Hair follicular keratinocyte (primary cell): Measurements from ENCODE around the gene TTLL3. TPM values are rescaled to one million over a fixed set of nuclear protein-coding genes. Genes with fewer than 3 reads are reported as not detected.

ENCODE experiments used
- total RNA-seq: library from RNA; depleted of rRNA; stranded (reverse); fragments of >200 nt; gene quantifications from 2 replicates; pipeline ENCODE4 v1.2.3, GENCODE V29; 2015

TTLL3 gene, protein sequence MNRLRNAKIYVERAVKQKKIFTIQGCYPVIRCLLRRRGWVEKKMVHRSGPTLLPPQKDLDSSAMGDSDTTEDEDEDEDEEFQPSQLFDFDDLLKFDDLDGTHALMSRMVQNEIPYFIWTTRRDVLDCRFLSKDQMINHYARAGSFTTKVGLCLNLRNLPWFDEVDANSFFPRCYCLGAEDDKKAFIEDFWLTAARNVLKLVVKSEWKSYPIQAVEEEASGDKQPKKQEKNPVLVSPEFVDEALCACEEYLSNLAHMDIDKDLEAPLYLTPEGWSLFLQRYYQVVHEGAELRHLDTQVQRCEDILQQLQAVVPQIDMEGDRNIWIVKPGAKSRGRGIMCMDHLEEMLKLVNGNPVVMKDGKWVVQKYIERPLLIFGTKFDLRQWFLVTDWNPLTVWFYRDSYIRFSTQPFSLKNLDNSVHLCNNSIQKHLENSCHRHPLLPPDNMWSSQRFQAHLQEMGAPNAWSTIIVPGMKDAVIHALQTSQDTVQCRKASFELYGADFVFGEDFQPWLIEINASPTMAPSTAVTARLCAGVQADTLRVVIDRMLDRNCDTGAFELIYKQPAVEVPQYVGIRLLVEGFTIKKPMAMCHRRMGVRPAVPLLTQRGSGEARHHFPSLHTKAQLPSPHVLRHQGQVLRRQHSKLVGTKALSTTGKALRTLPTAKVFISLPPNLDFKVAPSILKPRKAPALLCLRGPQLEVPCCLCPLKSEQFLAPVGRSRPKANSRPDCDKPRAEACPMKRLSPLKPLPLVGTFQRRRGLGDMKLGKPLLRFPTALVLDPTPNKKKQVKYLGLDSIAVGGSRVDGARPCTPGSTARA
- total RNA-seq = 6.0 and 6.3 TPM in 2 replicates

DNA sequence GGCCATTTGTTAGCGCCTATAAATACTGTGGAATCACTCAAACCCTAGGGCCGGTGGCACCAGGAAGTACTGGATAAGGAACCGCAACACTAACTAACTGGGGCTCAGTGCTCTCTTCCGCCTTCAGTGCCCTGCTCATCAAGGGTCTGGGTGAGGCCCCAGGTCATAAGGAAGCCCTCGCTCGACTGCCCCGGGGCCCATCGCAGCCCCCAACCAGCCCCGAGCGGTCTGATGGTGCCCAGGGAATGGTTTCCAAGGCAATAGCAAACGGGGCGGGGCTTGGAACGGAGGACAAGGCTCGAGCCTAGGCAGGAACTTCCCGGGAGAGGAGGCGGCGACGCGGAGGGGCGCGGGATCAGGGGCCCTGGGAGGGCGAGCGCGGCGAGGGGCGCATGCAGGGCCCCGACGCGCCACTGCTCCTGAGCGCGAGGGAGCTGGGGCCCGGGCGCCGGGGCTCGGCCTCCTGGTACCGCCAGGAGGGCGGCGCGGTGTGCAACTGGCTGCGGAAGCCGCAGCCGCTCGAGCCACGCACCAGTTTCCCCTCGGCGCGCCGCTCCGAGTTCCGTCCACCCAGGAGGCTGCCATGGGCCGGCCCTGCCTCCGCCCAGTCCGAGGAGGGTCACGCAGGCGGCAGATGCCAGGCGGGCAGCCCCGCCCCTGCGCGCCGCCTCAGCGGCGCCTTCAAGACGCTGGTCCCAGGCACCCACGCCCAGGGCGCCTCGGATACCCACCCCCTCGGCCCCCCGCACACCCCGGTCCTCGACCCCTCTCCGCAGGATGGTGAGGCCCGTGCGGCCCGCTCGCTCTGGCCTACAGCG is at the start of gene TTLL3:
Gene TTLL3, plus strand, starts transcription at position 648 of the 818 bp plus-strand sequence. CDS start 400 bp downstream, outside the sequence.

DNA sequence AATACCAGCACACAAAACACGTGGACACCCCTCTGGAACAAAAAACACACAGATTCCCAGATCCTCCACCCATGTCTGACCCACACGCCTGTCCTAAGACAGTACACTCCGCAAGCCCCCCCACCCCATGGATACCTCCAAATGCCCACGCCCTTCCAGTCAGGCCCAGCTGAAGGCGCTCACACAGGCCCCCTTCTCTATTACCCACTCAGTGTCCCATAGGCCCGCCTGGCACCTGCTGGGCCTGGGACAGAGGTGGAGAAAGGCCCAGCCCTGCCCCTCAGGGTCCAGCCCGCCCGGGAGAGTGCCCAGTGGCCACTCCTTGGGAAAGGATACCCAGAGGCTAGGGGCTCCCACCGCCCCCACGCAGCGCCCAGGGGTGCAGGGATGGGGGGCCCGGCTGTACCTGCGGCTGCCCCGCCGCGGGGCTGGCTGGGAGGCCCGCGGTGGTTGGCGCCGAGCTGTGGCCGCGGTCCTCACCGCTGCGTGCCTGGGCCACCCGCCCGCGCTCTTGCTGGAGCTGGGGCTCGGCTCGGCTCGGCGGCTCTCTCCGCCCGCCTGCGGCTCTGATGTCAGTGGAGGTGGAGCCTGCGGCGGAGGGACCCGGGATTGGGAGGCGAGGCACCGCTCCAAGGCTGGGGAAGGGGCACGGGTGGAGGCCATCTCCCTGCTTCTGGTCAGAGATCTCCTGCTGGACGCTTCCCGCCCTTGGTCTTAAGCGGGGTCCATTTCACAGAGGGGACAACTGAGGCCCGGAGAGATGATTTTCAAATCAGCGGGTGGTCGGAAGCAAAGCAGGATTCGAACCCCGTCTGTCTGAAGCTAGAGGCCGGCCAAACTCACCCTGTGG is 40.4 kb upstream of the TTLL3 start, which contains the start of gene CAMK1:
Gene CAMK1, minus strand, starts transcription at position 522 of the 850 bp plus-strand sequence. CDS start 2,198 bp downstream, outside the sequence.

DNA sequence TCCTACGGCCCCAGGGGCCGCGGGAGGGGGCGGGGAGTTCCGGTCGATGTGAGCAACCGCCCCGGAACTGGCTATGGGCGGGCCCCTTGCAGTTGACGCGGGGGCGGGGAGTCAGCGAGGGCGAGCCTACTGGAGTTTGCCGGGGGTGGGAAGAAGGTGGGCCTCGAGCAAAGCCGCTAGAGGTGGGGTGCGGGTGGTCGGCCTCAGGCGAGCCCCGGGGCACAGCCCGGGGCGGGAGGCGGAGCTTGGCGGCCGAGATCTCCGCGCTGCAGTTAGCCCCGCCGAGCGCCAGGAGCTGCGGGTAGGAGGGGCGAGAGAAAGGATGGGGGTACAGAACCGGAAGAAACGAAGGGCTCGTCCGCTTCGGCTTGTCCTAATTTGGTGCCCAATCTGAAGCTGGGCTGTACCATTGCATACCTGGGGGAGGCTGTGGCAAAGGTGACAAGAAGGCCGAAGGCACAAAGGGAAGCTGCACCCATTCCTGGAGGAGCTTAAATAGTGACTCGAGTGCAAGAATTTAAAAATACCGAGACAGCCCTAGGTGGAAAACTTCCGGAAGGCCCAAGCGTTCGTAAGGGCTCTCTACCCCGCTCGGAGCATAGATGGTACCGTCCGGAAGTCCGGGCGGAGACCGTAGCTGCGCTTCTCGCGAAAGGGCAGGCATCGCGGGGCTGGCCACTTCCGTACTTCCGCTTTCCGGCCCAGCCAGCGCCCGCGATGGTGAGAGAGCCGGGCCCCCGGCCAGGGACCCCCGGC is 17.5 kb upstream of the TTLL3 start, which contains the start of the genes ARPC4 and TADA3:
Gene ARPC4, plus strand, starts transcription at position 678 of the 756 bp plus-strand sequence. Its CDS starts 40 bp downstream, at position 718.
Gene TADA3, minus strand, starts transcription at position 69 of the 756 bp plus-strand sequence. CDS start 1,007 bp downstream, outside the sequence.

DNA sequence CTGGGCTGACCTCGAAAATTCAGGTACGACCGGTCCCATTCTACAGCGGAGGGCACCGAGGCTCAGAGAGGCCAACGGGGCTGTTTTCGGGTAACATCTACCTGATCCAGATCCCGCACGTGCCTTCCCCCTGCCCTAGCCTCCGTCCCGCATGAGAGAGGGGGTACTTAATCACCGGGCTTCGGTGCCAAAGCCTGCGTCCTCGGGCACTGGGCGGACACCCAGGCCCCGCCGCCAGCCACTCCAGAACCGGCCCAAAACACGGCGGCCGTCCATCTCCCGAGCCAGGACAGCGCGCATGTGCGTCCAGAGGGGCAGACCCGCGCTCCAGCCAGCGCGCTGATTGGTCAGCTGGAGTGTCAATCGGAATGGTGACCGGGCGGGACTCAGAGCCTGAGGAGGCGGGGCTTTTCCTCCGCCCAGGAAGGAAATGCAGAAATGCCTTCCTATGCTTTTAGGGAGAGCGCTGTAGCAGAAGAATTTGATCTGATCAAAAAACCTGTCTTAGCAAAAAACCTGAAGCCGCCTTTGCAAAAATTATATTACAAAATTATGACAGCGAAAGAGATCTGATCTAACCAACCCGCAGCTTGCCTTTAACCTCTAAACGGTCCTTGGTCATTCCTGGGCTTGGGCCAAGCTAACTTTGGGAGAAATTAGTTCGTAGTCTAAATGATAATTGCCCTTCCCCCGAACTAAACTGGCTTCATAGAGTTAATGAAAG is 33.8 kb downstream of the TTLL3 start, which contains the start of gene RPUSD3:
Gene RPUSD3, minus strand, starts transcription at position 294 of the 724 bp plus-strand sequence. Its CDS starts 18 bp downstream, at position 276.

DNA sequence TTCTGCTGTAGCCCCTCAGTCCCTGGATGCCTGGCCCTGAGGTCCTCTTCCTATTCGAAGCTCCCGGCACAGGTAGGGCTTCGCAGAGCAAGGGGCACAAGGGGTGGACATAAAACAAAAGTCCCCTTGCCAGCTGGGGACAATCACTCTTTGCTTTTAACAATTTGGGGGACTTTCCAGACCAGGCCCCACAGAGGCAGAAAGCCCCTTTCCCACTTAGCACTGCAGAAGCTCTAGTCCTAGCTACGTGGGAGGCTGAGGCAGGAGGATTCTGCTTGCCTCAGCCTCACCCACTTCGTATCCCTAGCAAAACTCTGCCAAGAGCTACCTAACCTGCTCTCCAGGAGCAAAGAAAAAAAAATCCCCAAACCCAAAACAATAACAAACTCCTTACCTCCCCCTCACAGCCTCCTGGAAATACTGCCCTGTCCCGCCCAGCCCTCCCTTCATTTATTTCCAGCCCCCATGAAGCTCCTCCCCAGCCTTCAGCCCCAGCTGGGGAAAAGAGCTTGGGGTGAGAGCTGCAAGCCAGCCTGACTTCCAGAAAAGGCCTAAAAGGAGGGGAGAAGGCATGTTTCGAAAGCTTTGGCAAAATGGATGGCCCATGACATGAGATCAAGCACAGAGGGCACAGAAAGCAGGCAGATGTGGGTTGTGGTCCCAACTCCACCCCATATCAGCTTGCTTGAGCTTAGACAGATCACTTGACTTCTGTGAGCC is 69.9 kb downstream of the TTLL3 start, which contains the start of gene CIDEC:
Gene CIDEC, minus strand, starts transcription at position 424 of the 720 bp plus-strand sequence. CDS start 1,767 bp downstream, outside the sequence.

Other genes with a start within 250 kb of the TTLL3 start
- 26.7 and 29.6 TPM in 2 replicates for gene MTMR14, start 160.8 kb upstream of the TTLL3 start, total RNA-seq
- not detected in 2 replicates for gene CPNE9, start 106.4 kb upstream of the TTLL3 start, total RNA-seq
- gene BRPF1, start 78.5 kb upstream of the TTLL3 start, total RNA-seq = 8.9 and 10.3 TPM in 2 replicates
- 26.8 and 33.5 TPM in 2 replicates for gene OGG1, start 60.3 kb upstream of the TTLL3 start, total RNA-seq
- 5.6 and 7.3 TPM in 2 replicates for gene CAMK1, start 40.3 kb upstream of the TTLL3 start, total RNA-seq
- gene TADA3, start 17.8 kb upstream of the TTLL3 start, total RNA-seq = 89.3 and 110 TPM in 2 replicates
- gene ARPC4, start 17.2 kb upstream of the TTLL3 start, total RNA-seq = 174 and 226 TPM in 2 replicates
- gene RPUSD3, start 33.7 kb downstream of the TTLL3 start, total RNA-seq = 46.5 and 67.4 TPM in 2 replicates
- gene CIDEC, start 70.0 kb downstream of the TTLL3 start, total RNA-seq = not detected in 2 replicates
- 37.6 and 63.4 TPM in 2 replicates for gene JAGN1, start 80.3 kb downstream of the TTLL3 start, total RNA-seq
- gene IL17RE, start 92.6 kb downstream of the TTLL3 start, total RNA-seq = 10.8 and 19.7 TPM in 2 replicates
- 29.7 and 36.6 TPM in 2 replicates for gene IL17RC, start 106.8 kb downstream of the TTLL3 start, total RNA-seq
- gene CRELD1, start 123.6 kb downstream of the TTLL3 start, total RNA-seq = 23.1 and 59.0 TPM in 2 replicates
- 0.80 and 1.1 TPM in 2 replicates for gene PRRT3, start 142.1 kb downstream of the TTLL3 start, total RNA-seq
- 37.2 and 39.0 TPM in 2 replicates for gene EMC3, start 176.6 kb downstream of the TTLL3 start, total RNA-seq
- 8.4 and 20.5 TPM in 2 replicates for gene FANCD2, start 216.2 kb downstream of the TTLL3 start, total RNA-seq